H1 (cell line): Measurements from ENCODE around the gene MOG. TPM values are rescaled to one million over a fixed set of nuclear protein-coding genes. Genes with fewer than 3 reads are reported as not detected.

Source experiments
- ATF2 ChIP-seq: IDR thresholded peaks from 2 replicates; pipeline ENCODE4 v1.6.1; 2012; ENCODE audit warnings: low read length, inconsistent platforms
- BACH1 ChIP-seq: IDR thresholded peaks from 2 replicates; pipeline ENCODE4 v1.6.1; 2012; ENCODE audit warnings: low read length, improper control_type of control experiment
- CBX5 ChIP-seq: fragments of 300-800, 300-1000 bp; sonication (generic); IDR thresholded peaks from 2 replicates; pipeline ENCODE4 v1.7.1; 2016; ENCODE audit warnings: antibody characterized with exemption, low read length, low read depth
- CEBPB ChIP-seq: IDR thresholded peaks from 2 replicates; pipeline ENCODE4 v1.6.1; 2012; ENCODE audit warnings: low read depth, low read length
- E2F6 ChIP-seq: IDR thresholded peaks from 2 replicates; pipeline ENCODE4 v1.6.1; 2012; ENCODE audit warnings: inconsistent platforms
- HDAC2 ChIP-seq, 2 experiments: fragments of 300-600 bp in 1 of 2; sonication (generic) in 1 of 2; IDR thresholded peaks; 2 replicates each; pipeline ENCODE4 v1.6.1; 2011 to 2012; ENCODE audit warnings: low read depth in 2 of 2, low read length in 2 of 2, mild to moderate bottlenecking in 2 of 2, moderate library complexity in 2 of 2, borderline replicate concordance in 1 of 2, inconsistent platforms in 1 of 2
- JUND ChIP-seq: IDR thresholded peaks from 2 replicates; pipeline ENCODE4 v1.6.1; 2011; ENCODE audit warnings: mild to moderate bottlenecking, improper control_type of control experiment, low read length
- KDM1A ChIP-seq: fragments of 200-600, 300-600 bp; sonication (generic); IDR thresholded peaks from 2 replicates; pipeline ENCODE4 v1.7.1; 2016; ENCODE audit warnings: mild to moderate bottlenecking, low read length, borderline replicate concordance
- KDM5A ChIP-seq: fragments of 200-600 bp; IDR thresholded peaks from 2 replicates; pipeline ENCODE4 v1.7.1; 2012; ENCODE audit warnings: mild to moderate bottlenecking, low read length, inconsistent platforms, mixed read lengths
- MAFK ChIP-seq: IDR thresholded peaks from 2 replicates; pipeline ENCODE4 v1.6.1; 2012; ENCODE audit warnings: low read depth, mild to moderate bottlenecking, improper control_type of control experiment, low read length
- POLR2AphosphoS5 ChIP-seq: IDR thresholded peaks from 2 replicates; pipeline ENCODE4 v1.6.1; 2011; ENCODE audit warnings: low read depth, low read length
- POU5F1 ChIP-seq: IDR thresholded peaks from 2 replicates; pipeline ENCODE4 v1.6.1; 2011; ENCODE audit warnings: low read depth, mild to moderate bottlenecking, low read length, moderate library complexity
- RBBP5 ChIP-seq: IDR thresholded peaks from 2 replicates; pipeline ENCODE4 v1.7.1; 2012; ENCODE audit warnings: low read depth, mild to moderate bottlenecking, inconsistent platforms, low read length, moderate library complexity, borderline replicate concordance
- RFX5 ChIP-seq: IDR thresholded peaks from 2 replicates; pipeline ENCODE4 v1.6.1; 2011; ENCODE audit warnings: low read depth, low read length, improper control_type of control experiment, borderline replicate concordance
- SP4 ChIP-seq: IDR thresholded peaks from 2 replicates; pipeline ENCODE4 v1.6.1; 2012; ENCODE audit warnings: low read length, inconsistent platforms
- SUZ12 ChIP-seq: fragments of 200-600 bp; sonication (generic); IDR thresholded peaks from 2 replicates; pipeline ENCODE4 v1.6.1; 2012; ENCODE audit warnings: mild to moderate bottlenecking, inconsistent platforms, low read length, moderate library complexity, mixed read lengths
- polyA plus RNA-seq, 7 experiments: library from polyadenylated mRNA; depleted of rRNA in 3 of 7; stranded (reverse) in 5 of 7; unstranded in 2 of 7; fragments of >200 nt in 5 of 7; fragments of 200-250 nt in 2 of 7; gene quantifications; 1 replicate in 5 of 7; 2 replicates in 1 of 7; 4 replicates in 1 of 7; pipeline versions ENCODE4 v1.2.1 to v1.2.3, GENCODE V29; 2011 to 2013; ENCODE audit warnings: missing spikeins in 2 of 7, mixed read lengths in 2 of 7
- total RNA-seq: library from RNA; stranded (reverse); fragmentation: NEBNext Ultra II Directional; extraction: Animal tissue kit (Norgen Biotek cat#: 25700); gene quantifications from 2 replicates; pipeline ENCODE4 v1.2.1, GENCODE V29; 2021

Gene MOG
- total and polyA plus RNA-seq, 2 of the 8 experiments (the other 6 are each of a cell fraction or from before 2014, with no cell fraction given) = 0.17 to 0.86 TPM

GRCh38 chr6:29628419-29629281 lies 28.2 kb upstream of the MOG start (continued):
- TF ChIP-seq CBX5 = no peak
- no peak for TF ChIP-seq CEBPB
- no peak for TF ChIP-seq RFX5
- TF ChIP-seq RBBP5 = peak; percentile 72; the same call in 1 of the 2 replicates
- no peak for TF ChIP-seq MAFK
- TF ChIP-seq SP4 = no peak; the same call in 1 of the 2 replicates
- TF ChIP-seq KDM1A = no peak
- TF ChIP-seq ATF2 = no peak
- TF ChIP-seq JUND = no peak
- no peak for TF ChIP-seq KDM5A
- TF ChIP-seq POU5F1 = no peak
- TF ChIP-seq HDAC2 (IDR thresholded peaks at IDR 0.05; ENCODE audit: borderline replicate concordance in 1 of 2, low read depth in 2 of 2, low read length in 2 of 2) = peak; percentile 54 to 78; a peak in 1 of 4 replicates
- TF ChIP-seq BACH1 = peak; percentile 44; the same call in 1 of the 2 replicates
- TF ChIP-seq SUZ12 = no peak; the same call in 1 of the 2 replicates
- TF ChIP-seq E2F6 = peak; percentile 60
- no peak for TF ChIP-seq POLR2AphosphoS5
